MCF 10A (cell line): Measurements from ENCODE around the gene DUSP14. TPM values are rescaled to one million over a fixed set of nuclear protein-coding genes. Genes with fewer than 3 reads are reported as not detected.

Source experiments
- BruUV-seq: library from RNA; stranded (reverse); fragments of 400-500 nt; replicated peaks from 2 replicates; lab custom pipeline; 2021; lab: Mats Ljungman, UMichigan
- CTCF ChIA-PET: fragments of 300-600 bp; sonication (Branson Sonifier 250); formaldehyde crosslinking; extraction: SDS; loops from one replicate; lab custom pipeline; 2021; ENCODE audit warnings: antibody characterized with exemption, inconsistent platforms; lab: Yijun Ruan, JAX
- POLR2A ChIA-PET: fragments of 300-600, 350-650 bp; sonication (Branson Sonifier 250); formaldehyde crosslinking; extraction: SDS; loops from one replicate; lab custom pipeline; 2020; ENCODE audit warnings: antibody characterized with exemption, inconsistent platforms; lab: Yijun Ruan, JAX
- DNase-seq: peaks from one replicate; pipeline ENCODE4 v3.0.0-alpha.2; 2018; ENCODE audit not compliant: unreplicated experiment
- H3K27ac Mint-ChIP-seq: one replicate; pipeline ENCODE4 v1.8.0; 2022; ENCODE audit warnings: mild to moderate bottlenecking, low read depth, mixed read lengths; ENCODE audit not compliant: unreplicated experiment
- H3K27me3 Mint-ChIP-seq: one replicate; pipeline ENCODE4 v1.8.0; 2022; ENCODE audit warnings: mixed read lengths; ENCODE audit not compliant: insufficient read depth, unreplicated experiment
- H3K36me3 Mint-ChIP-seq: one replicate; pipeline ENCODE4 v1.8.0; 2022; ENCODE audit warnings: mild to moderate bottlenecking, moderate library complexity, mixed read lengths; ENCODE audit not compliant: insufficient read depth, unreplicated experiment
- H3K4me1 Mint-ChIP-seq: one replicate; pipeline ENCODE4 v1.8.0; 2022; ENCODE audit warnings: mixed read lengths; ENCODE audit not compliant: insufficient read depth, unreplicated experiment
- H3K4me3 Mint-ChIP-seq: one replicate; pipeline ENCODE4 v1.8.0; 2022; ENCODE audit warnings: mild to moderate bottlenecking, moderate library complexity, mixed read lengths; ENCODE audit not compliant: unreplicated experiment
- H3K9me3 Mint-ChIP-seq: one replicate; pipeline ENCODE4 v1.8.0; 2022; ENCODE audit warnings: mixed read lengths; ENCODE audit not compliant: unreplicated experiment
- intact Hi-C: fragments of 100-400 bp; cut with micrococcal nuclease; formaldehyde crosslinking; loops from 2 replicates; pipeline ENCODE4 v1.14.1; 2022
- total RNA-seq: library from RNA; stranded (reverse); gene quantifications from 2 replicates; pipeline ENCODE4 v1.2.3, GENCODE V29; 2022
- TF ChIP-seq, protein P1 (sequence below): fragments of 200-600 bp; IDR thresholded peaks from one replicate; pipeline ENCODE4 v1.8.0; 2022; ENCODE audit warnings: antibody characterized with exemption, mild to moderate bottlenecking; ENCODE audit not compliant: unreplicated experiment

Gene DUSP14
- total RNA-seq, 1 experiment from 2014 or later: 39.4 TPM

GRCh38 chr17:37541880-37542660 is 52.4 kb downstream of the DUSP14 start:
- no peak overlapping the region for H3K4me3 Mint-ChIP-seq
- peak; percentile 14 for DNase-seq
- TSS peak; percentile 55 for BruUV-seq
- peaks cover 65% of the 10 kb centered on the region for H3K36me3 Mint-ChIP-seq
- ChIA-PET CTCF (interaction anchor here (1.0 to 1.8 kb wide), 3 partner anchors 14 to 28 kb away, joined by 3 to 9 read pairs (median 5); no protein-coding TSS in a partner anchor), POLR2A (interaction anchor here (0.6 to 1.8 kb wide), 5 partner anchors 10 to 67 kb away, joined by 3 to 6 read pairs (median 4); partner anchors contain the start of gene SYNRG)
- H3K27me3 Mint-ChIP-seq: no peaks in the 10 kb centered on the region
- TF ChIP-seq, protein P1, sequence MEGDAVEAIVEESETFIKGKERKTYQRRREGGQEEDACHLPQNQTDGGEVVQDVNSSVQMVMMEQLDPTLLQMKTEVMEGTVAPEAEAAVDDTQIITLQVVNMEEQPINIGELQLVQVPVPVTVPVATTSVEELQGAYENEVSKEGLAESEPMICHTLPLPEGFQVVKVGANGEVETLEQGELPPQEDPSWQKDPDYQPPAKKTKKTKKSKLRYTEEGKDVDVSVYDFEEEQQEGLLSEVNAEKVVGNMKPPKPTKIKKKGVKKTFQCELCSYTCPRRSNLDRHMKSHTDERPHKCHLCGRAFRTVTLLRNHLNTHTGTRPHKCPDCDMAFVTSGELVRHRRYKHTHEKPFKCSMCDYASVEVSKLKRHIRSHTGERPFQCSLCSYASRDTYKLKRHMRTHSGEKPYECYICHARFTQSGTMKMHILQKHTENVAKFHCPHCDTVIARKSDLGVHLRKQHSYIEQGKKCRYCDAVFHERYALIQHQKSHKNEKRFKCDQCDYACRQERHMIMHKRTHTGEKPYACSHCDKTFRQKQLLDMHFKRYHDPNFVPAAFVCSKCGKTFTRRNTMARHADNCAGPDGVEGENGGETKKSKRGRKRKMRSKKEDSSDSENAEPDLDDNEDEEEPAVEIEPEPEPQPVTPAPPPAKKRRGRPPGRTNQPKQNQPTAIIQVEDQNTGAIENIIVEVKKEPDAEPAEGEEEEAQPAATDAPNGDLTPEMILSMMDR: no peak
- H3K27ac Mint-ChIP-seq: no peak overlapping the region
- intact Hi-C loops: no loop called here
- no peaks in the 10 kb centered on the region for H3K4me1 Mint-ChIP-seq
- no peaks in the 10 kb centered on the region for H3K9me3 Mint-ChIP-seq

DNA sequence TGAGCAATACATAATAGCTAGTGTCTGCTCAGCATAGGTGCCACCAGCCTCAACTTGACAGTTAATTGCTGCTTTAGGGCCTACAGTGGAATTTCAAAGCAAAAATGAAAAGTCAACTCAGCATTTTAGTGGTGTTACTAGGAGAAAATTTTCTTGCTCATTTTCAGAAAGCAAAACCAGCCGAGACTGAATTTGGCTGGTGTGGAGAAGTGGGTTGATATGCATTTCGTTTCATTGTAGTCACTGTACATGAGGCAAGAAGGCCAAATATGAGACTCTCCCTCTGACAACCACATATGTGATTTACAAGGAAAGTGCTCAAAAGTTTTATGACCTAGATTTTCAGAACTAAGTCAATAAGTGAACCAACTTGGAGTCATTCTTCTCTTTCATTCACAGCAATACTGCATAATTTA is 54.0 kb downstream of the DUSP14 start:
- CTCF ChIA-PET: interaction anchor here (0.7 to 2.2 kb wide), 2 partner anchors 16 to 27 kb away, joined by 3 to 7 read pairs; no protein-coding TSS in a partner anchor

GRCh38 chr17:37545486-37545885 is 55.8 kb downstream of the DUSP14 start:
- H3K9me3 Mint-ChIP-seq: no peaks in the 10 kb centered on the region
- TF ChIP-seq, protein P1: no peak
- intact Hi-C loops: no loop called here
- ChIA-PET POLR2A (interaction anchor here (0.6 to 1.2 kb wide), 3 partner anchors 9 to 1644 kb away, joined by 3 to 4 read pairs (median 3); no protein-coding TSS in a partner anchor), CTCF (interaction anchor here (1.1 to 2.2 kb wide), 2 partner anchors 18 to 24 kb away, joined by 4 to 7 read pairs; no protein-coding TSS in a partner anchor)
- no peaks in the 10 kb centered on the region for H3K4me1 Mint-ChIP-seq
- no peak overlapping the region for H3K27ac Mint-ChIP-seq
- H3K4me3 Mint-ChIP-seq: no peak overlapping the region
- no peak for DNase-seq
- no peaks in the 10 kb centered on the region for H3K27me3 Mint-ChIP-seq
- H3K36me3 Mint-ChIP-seq: peaks cover 49% of the 10 kb centered on the region
- no TSS peak for BruUV-seq

More for the DNA sequence above, 54.0 kb downstream of the DUSP14 start:
- DNase-seq: no peak
- H3K4me3 Mint-ChIP-seq: no peak overlapping the region
- H3K27me3 Mint-ChIP-seq: no peaks in the 10 kb centered on the region
- intact Hi-C loops: no loop called here
- TF ChIP-seq, protein P1: no peak
- POLR2A ChIA-PET: interaction anchor here (0.6 to 1.4 kb wide), 5 partner anchors 8 to 637 kb away, joined by 3 to 5 read pairs (median 4); no protein-coding TSS in a partner anchor
- no peak overlapping the region for H3K27ac Mint-ChIP-seq
- H3K36me3 Mint-ChIP-seq: peaks cover 59% of the 10 kb centered on the region
- no peaks in the 10 kb centered on the region for H3K9me3 Mint-ChIP-seq
- BruUV-seq: no TSS peak
- H3K4me1 Mint-ChIP-seq: no peaks in the 10 kb centered on the region

- H3K27ac Mint-ChIP-seq: no peak overlapping the region
- BruUV-seq: no TSS peak
- TF ChIP-seq, protein P1: no peak
- H3K4me3 Mint-ChIP-seq: no peak overlapping the region
- no peak for DNase-seq
- H3K9me3 Mint-ChIP-seq: no peaks in the 10 kb centered on the region
- peaks cover 8% of the 10 kb centered on the region for H3K4me1 Mint-ChIP-seq
- intact Hi-C loops: no loop called here
- CTCF ChIA-PET: interaction anchor here (0.6 kb wide), 1 partner anchor 56 kb away, joined by 3 read pairs; no protein-coding TSS in a partner anchor
- no peaks in the 10 kb centered on the region for H3K27me3 Mint-ChIP-seq
- POLR2A ChIA-PET: interaction anchor here (0.6 to 1.2 kb wide), 3 partner anchors 9 to 1645 kb away, joined by 3 to 4 read pairs (median 3); no protein-coding TSS in a partner anchor
- peaks cover 43% of the 10 kb centered on the region for H3K36me3 Mint-ChIP-seq
These were observed 56.6 kb downstream of the DUSP14 start for GRCh38 chr17:37546302-37546701.
